Gastroesophageal sphincter (tissue), 4 donors: Measurements from ENCODE around the gene ABL1. TPM values are rescaled to one million over a fixed set of nuclear protein-coding genes. Genes with fewer than 3 reads are reported as not detected.

Source experiments
- ATAC-seq: fragments of 150-250 bp; one replicate; pipeline ENCODE4 v1.9.1; 2016; ENCODE audit warnings: mild to moderate bottlenecking, moderate library complexity
- H3K27ac ChIP-seq, 4 donors: fragments of 200-600 bp; sonication (generic) in 3 of 4; 1 replicate in 3 of 4; 2 replicates in 1 of 4; pipeline ENCODE4 v1.5.1; 2016 to 2019
- H3K27me3 ChIP-seq: fragments of 200-600 bp; sonication (generic); one replicate; pipeline ENCODE4 v1.5.1; 2019
- H3K36me3 ChIP-seq, 2 donors: fragments of 200-600 bp; sonication (generic); one replicate each; pipeline ENCODE4 v1.5.1; 2019; ENCODE audit warnings: control low read depth in 1 of 2
- H3K4me1 ChIP-seq, 3 donors: fragments of 200-600 bp; sonication (generic); 1 replicate in 2 of 3; 2 replicates in 1 of 3; pipeline ENCODE4 v1.5.1; 2016 to 2019; ENCODE audit warnings: control low read depth in 2 of 3
- H3K4me3 ChIP-seq, 2 donors: fragments of 200-600 bp; sonication (generic); one replicate each; pipeline ENCODE4 v1.5.1; 2019; ENCODE audit warnings: mild to moderate bottlenecking in 1 of 2, moderate library complexity in 1 of 2
- H3K9me3 ChIP-seq, 3 donors: fragments of 200-600 bp; sonication (generic); one replicate each; pipeline ENCODE4 v1.5.1; 2017 to 2019; ENCODE audit warnings: control low read depth in 2 of 3
- EP300 ChIP-seq: sonication (generic); formaldehyde crosslinking; IDR thresholded peaks from one replicate; pipeline ENCODE4 v1.6.1; 2017; ENCODE audit warnings: antibody characterized with exemption, mild to moderate bottlenecking
- POLR2A ChIP-seq, 2 donors: fragments of 450-650 bp; IDR thresholded peaks; one replicate each; pipeline ENCODE4 v1.6.1; 2017; ENCODE audit warnings: antibody characterized with exemption in 2 of 2, mild to moderate bottlenecking in 2 of 2, moderate library complexity in 1 of 2
- POLR2AphosphoS5 ChIP-seq: sonication (generic); formaldehyde crosslinking; IDR thresholded peaks from one replicate; pipeline ENCODE4 v1.6.1; 2017; ENCODE audit warnings: antibody characterized with exemption
- WGBS, 2 donors: methylation state at CpG; one replicate each; pipeline ENCODE4 v1.1.5; 2018; ENCODE audit warnings: low coverage in 1 of 2; 5-methylcytosine and 5-hydroxymethylcytosine counted together
- total RNA-seq, 4 donors: library from RNA; depleted of rRNA; stranded (reverse); fragments of >200 nt; gene quantifications; one replicate each; pipeline ENCODE4 v1.1.0, GENCODE V29; 2016
- TF ChIP-seq, protein P1 (sequence below), 4 experiments: fragments of 200-600 bp in 2 of 4; fragments of 450-650 bp in 2 of 4; sonication (generic) in 1 of 4; IDR thresholded peaks; one replicate each; pipeline ENCODE4 v1.5.1; 2017 to 2019; ENCODE audit warnings: antibody characterized with exemption in 4 of 4, mild to moderate bottlenecking in 2 of 4, moderate library complexity in 2 of 4

The ABL1 gene
- total RNA-seq, 4 donors from 2014 or later, result 81.4 to 147 (median 125) TPM

- peaks cover 0 to 53% of the 10 kb centered on the region in 2 donors for H3K36me3 ChIP-seq
- peaks cover 10% of the 10 kb centered on the region for H3K27me3 ChIP-seq
- peaks cover 0 to 42% (median 0%) of the 10 kb centered on the region in 3 donors for H3K4me1 ChIP-seq
- no peaks in the 10 kb centered on the region for H3K9me3 ChIP-seq
- peak overlapping the region in 3 of 4 donors; percentile 39 to 59 (median 43) for H3K27ac ChIP-seq
- WGBS, 2 donors, result 52 to 59% methylated on average over 6 to 12 of the region's 34 CpGs
- TF ChIP-seq, protein P1, sequence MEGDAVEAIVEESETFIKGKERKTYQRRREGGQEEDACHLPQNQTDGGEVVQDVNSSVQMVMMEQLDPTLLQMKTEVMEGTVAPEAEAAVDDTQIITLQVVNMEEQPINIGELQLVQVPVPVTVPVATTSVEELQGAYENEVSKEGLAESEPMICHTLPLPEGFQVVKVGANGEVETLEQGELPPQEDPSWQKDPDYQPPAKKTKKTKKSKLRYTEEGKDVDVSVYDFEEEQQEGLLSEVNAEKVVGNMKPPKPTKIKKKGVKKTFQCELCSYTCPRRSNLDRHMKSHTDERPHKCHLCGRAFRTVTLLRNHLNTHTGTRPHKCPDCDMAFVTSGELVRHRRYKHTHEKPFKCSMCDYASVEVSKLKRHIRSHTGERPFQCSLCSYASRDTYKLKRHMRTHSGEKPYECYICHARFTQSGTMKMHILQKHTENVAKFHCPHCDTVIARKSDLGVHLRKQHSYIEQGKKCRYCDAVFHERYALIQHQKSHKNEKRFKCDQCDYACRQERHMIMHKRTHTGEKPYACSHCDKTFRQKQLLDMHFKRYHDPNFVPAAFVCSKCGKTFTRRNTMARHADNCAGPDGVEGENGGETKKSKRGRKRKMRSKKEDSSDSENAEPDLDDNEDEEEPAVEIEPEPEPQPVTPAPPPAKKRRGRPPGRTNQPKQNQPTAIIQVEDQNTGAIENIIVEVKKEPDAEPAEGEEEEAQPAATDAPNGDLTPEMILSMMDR (IDR thresholded peaks at IDR 0.05), result peak in 2 of 4 experiments; percentile 48
- TF ChIP-seq EP300 (no peak), POLR2AphosphoS5 (peak; percentile 59)
- no peak overlapping the region for H3K4me3 ChIP-seq
- peak; percentile 23 for ATAC-seq
Measured at GRCh38 chr9:130893341-130894101, 58.5 kb downstream of the ABL1 start.

GRCh38 chr9:130894546-130894945 lies 59.5 kb downstream of the ABL1 start:
- no peak overlapping the region for H3K4me3 ChIP-seq
- peaks cover 0 to 43% of the 10 kb centered on the region in 2 donors for H3K36me3 ChIP-seq
- no peak for ATAC-seq
- H3K27me3 ChIP-seq, result peaks cover 16% of the 10 kb centered on the region
- H3K4me1 ChIP-seq, result peaks cover 0 to 42% (median 0%) of the 10 kb centered on the region in 3 donors
- TF ChIP-seq POLR2AphosphoS5, result no peak
- TF ChIP-seq EP300, result no peak
- TF ChIP-seq POLR2A (IDR thresholded peaks at IDR 0.05), result no peak
- TF ChIP-seq, protein P1 (IDR thresholded peaks at IDR 0.05), result no peak
- 50 to 63% methylated on average over 2 to 3 of the region's 7 CpGs for WGBS, 2 donors
- H3K27ac ChIP-seq, result peak overlapping the region in 3 of 4 donors; percentile 39 to 59 (median 43)
- no peaks in the 10 kb centered on the region for H3K9me3 ChIP-seq

DNA sequence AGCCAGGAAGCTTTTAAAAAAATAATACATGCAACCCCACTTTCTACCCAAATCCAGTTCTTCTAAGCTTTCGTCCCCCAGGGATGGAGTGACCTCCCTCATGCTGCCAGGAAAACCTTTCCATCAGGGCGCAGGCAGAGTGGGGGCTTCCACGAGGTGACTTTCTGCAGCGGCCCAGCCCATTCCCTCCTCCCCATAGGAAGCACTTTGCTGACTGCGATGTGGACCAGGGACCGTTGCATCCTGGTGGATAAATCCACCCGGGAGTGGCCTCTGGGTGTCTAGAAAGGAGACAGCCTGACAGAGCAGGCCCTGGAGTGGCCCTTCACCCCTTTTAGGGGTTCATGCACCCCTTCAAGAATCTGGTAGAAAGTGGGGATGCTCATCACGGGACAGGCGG lies 60.0 kb downstream of the ABL1 start:
- ATAC-seq, result no peak
- H3K36me3 ChIP-seq, result peaks cover 0 to 38% of the 10 kb centered on the region in 2 donors
- no peaks in the 10 kb centered on the region for H3K9me3 ChIP-seq
- peaks cover 21% of the 10 kb centered on the region for H3K27me3 ChIP-seq
- WGBS, 2 donors, result 50% methylated on average over 2 of the region's 9 CpGs; no CpG with 5 or more reads in 1 of the 2 donors
- peak overlapping the region in 2 of 4 donors; percentile 6 to 27 for H3K27ac ChIP-seq
- peaks cover 0 to 42% (median 0%) of the 10 kb centered on the region in 3 donors for H3K4me1 ChIP-seq
- TF ChIP-seq EP300 (no peak), POLR2A (IDR thresholded peaks at IDR 0.05) (no peak), POLR2AphosphoS5 (no peak)
- TF ChIP-seq, protein P1 (IDR thresholded peaks at IDR 0.05), result no peak
- H3K4me3 ChIP-seq, result no peak overlapping the region

DNA sequence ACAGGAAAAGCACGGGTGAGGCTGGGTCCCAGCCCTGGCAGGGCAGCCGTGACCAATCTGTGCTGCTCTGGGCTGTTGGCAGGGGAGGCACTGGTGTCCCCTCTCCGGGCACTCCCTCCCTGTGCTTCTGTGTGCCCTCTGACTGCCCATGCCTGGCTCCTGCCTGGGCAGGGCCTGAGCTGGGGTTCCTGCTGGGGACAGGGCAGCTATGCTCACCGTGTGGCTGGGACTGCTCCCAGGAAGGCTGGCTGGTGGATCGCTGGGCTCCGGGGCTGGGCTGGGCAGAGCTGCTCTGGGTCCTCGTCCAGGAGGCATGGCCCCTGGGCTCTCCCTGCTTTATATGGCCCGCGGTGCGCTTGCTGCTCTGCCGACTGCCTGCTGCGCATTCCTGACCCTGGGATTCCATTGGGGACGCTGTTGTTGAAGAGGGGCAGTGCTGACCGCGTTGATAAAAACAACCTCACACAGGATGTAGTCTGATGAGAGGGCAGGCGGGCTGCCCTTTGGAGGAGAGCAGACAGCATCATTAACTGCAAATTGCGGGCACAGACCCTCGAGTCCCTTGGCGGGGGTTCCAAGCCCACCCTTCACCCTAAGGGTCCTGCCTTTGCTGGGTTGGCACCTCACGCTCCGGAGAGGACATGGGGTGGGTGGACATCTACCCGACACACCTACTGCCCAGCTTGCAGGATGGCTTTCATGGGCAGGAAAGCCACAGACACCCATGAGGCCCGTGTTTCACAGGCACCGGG lies 60.6 kb downstream of the ABL1 start:
- WGBS, 2 donors, result no CpG with 5 or more reads among the region's 24 CpGs
- Histone ChIP-seq H3K27me3 (peaks cover 28% of the 10 kb centered on the region), H3K4me3 (no peak overlapping the region), H3K9me3 (no peaks in the 10 kb centered on the region), H3K36me3 (peaks cover 0 to 32% of the 10 kb centered on the region in 2 donors), H3K4me1 (peaks cover 0 to 42% (median 0%) of the 10 kb centered on the region in 3 donors), H3K27ac (peak overlapping the region in 2 of 4 donors; percentile 6 to 27)
- TF ChIP-seq POLR2A (IDR thresholded peaks at IDR 0.05) (no peak), EP300 (no peak), POLR2AphosphoS5 (no peak)
- TF ChIP-seq, protein P1 (IDR thresholded peaks at IDR 0.05), result no peak
- no peak for ATAC-seq
